H9 (cell line): Measurements from ENCODE around the gene MITF. TPM values are rescaled to one million over a fixed set of nuclear protein-coding genes. Genes with fewer than 3 reads are reported as not detected.

Experiments used
- DNase-seq: peaks from one replicate; pipeline ENCODE4 v3.0.0-alpha.2; 2017
- H2AFZ ChIP-seq: one replicate; pipeline ENCODE4 v1.6.1; 2013; ENCODE audit warnings: mild to moderate bottlenecking, low read length, control low read depth, moderate library complexity
- H2AK5ac ChIP-seq: 2 replicates; pipeline ENCODE4 v1.6.1; 2013; ENCODE audit warnings: low read length, control low read depth, mixed read lengths; ENCODE audit not compliant: insufficient read length
- H2BK120ac ChIP-seq: one replicate; pipeline ENCODE4 v1.6.1; 2013; ENCODE audit warnings: low read depth, mild to moderate bottlenecking, low read length, control low read depth, inconsistent platforms; ENCODE audit not compliant: poor library complexity, severe bottlenecking
- H2BK12ac ChIP-seq: 2 replicates; pipeline ENCODE4 v1.6.1; 2013; ENCODE audit warnings: low read length, control low read depth, mixed read lengths, low read depth; ENCODE audit not compliant: insufficient read length
- H2BK15ac ChIP-seq: 2 replicates; pipeline ENCODE4 v1.6.1; 2013; ENCODE audit warnings: low read depth, low read length, control low read depth
- H2BK20ac ChIP-seq: one replicate; pipeline ENCODE4 v1.6.1; 2013; ENCODE audit warnings: low read depth, mild to moderate bottlenecking, low read length, control low read depth, inconsistent platforms; ENCODE audit not compliant: poor library complexity, severe bottlenecking
- H2BK5ac ChIP-seq: 2 replicates; pipeline ENCODE4 v1.6.1; 2013; ENCODE audit warnings: low read length, control low read depth, mixed read lengths; ENCODE audit not compliant: insufficient read length
- H3K14ac ChIP-seq: 2 replicates; pipeline ENCODE4 v1.6.1; 2013; ENCODE audit warnings: low read length, control low read depth; ENCODE audit not compliant: insufficient read depth
- H3K18ac ChIP-seq: 2 replicates; pipeline ENCODE4 v1.6.1; 2013; ENCODE audit warnings: low read depth, mild to moderate bottlenecking, mixed read lengths, low read length, control low read depth; ENCODE audit not compliant: insufficient read length
- H3K23ac ChIP-seq: 2 replicates; pipeline ENCODE4 v1.6.1; 2013; ENCODE audit warnings: low read length, control low read depth, mixed read lengths, low read depth; ENCODE audit not compliant: insufficient read length
- H3K23me2 ChIP-seq: 2 replicates; pipeline ENCODE4 v1.6.1; 2013; ENCODE audit warnings: low read depth, mild to moderate bottlenecking, mixed read lengths, low read length, control low read depth; ENCODE audit not compliant: insufficient read length, poor library complexity, severe bottlenecking
- H3K27ac ChIP-seq: 2 replicates; pipeline ENCODE4 v1.5.1; 2013; ENCODE audit warnings: low read length, control low read depth, mixed read lengths, low read depth; ENCODE audit not compliant: insufficient read length
- H3K27me3 ChIP-seq: 2 replicates; pipeline ENCODE4 v1.6.1; 2013; ENCODE audit warnings: low read length, control low read depth, inconsistent platforms; ENCODE audit not compliant: insufficient read depth
- H3K4ac ChIP-seq: 2 replicates; pipeline ENCODE4 v1.6.1; 2013; ENCODE audit warnings: low read depth, mild to moderate bottlenecking, control low read depth, inconsistent platforms, low read length, moderate library complexity
- H3K4me1 ChIP-seq: 2 replicates; pipeline ENCODE4 v1.6.1; 2013; ENCODE audit warnings: low read length, control low read depth, inconsistent platforms; ENCODE audit not compliant: insufficient read depth
- H3K4me2 ChIP-seq: 2 replicates; pipeline ENCODE4 v1.6.1; 2013; ENCODE audit warnings: low read length, control low read depth, mixed read lengths; ENCODE audit not compliant: insufficient read length, insufficient read depth
- H3K56ac ChIP-seq: 2 replicates; pipeline ENCODE4 v1.6.1; 2013; ENCODE audit warnings: low read depth, mild to moderate bottlenecking, mixed read lengths, low read length, control low read depth; ENCODE audit not compliant: insufficient read length
- H3K79me1 ChIP-seq: 2 replicates; pipeline ENCODE4 v1.6.1; 2013; ENCODE audit warnings: low read depth, mild to moderate bottlenecking, moderate library complexity, low read length, control low read depth, inconsistent platforms; ENCODE audit not compliant: insufficient read depth, poor library complexity, severe bottlenecking
- H3K79me2 ChIP-seq: 2 replicates; pipeline ENCODE4 v1.6.1; 2013; ENCODE audit warnings: low read length, control low read depth, inconsistent platforms; ENCODE audit not compliant: insufficient read depth
- H3K9ac ChIP-seq: 2 replicates; pipeline ENCODE4 v1.6.1; 2013; ENCODE audit warnings: low read length, control low read depth, mixed read lengths; ENCODE audit not compliant: insufficient read length; ENCODE audit errors: extremely low read depth
- H3K9me3 ChIP-seq: one replicate; pipeline ENCODE4 v1.6.1; 2013; ENCODE audit warnings: low read depth, low read length, inconsistent platforms; ENCODE audit not compliant: control insufficient read depth
- H3T11ph ChIP-seq: one replicate; pipeline ENCODE4 v1.6.1; 2013; ENCODE audit warnings: mild to moderate bottlenecking, low read length, control low read depth, inconsistent platforms
- H4K20me1 ChIP-seq: one replicate; pipeline ENCODE4 v1.6.1; 2013; ENCODE audit not compliant: control insufficient read depth, insufficient read length, insufficient read depth
- H4K5ac ChIP-seq: 2 replicates; pipeline ENCODE4 v1.6.1; 2013; ENCODE audit warnings: low read depth, mild to moderate bottlenecking, mixed read lengths, low read length, control low read depth; ENCODE audit not compliant: insufficient read length
- H4K8ac ChIP-seq: replicated peaks from 2 replicates; pipeline ENCODE4 v1.6.1; 2013; ENCODE audit warnings: low read length, control low read depth, mixed read lengths, low read depth; ENCODE audit not compliant: insufficient read length
- H4K91ac ChIP-seq: 2 replicates; pipeline ENCODE4 v1.6.1; 2013; ENCODE audit warnings: low read depth, mild to moderate bottlenecking, moderate library complexity, mixed read lengths, low read length, control low read depth; ENCODE audit not compliant: insufficient read length
- H3K27ac Mint-ChIP-seq, 3 experiments: 2 replicates in 2 of 3; 3 replicates in 1 of 3; pipeline ENCODE4 v1.8.0; 2020 to 2021; ENCODE audit warnings: mixed read lengths in 3 of 3, mild to moderate bottlenecking in 1 of 3, moderate library complexity in 1 of 3
- H3K27me3 Mint-ChIP-seq: 2 replicates; pipeline ENCODE4 v1.8.0; 2021; ENCODE audit warnings: low read depth, mild to moderate bottlenecking, moderate library complexity, mixed read lengths
- H3K36me3 Mint-ChIP-seq, 3 experiments: 2 replicates in 2 of 3; 3 replicates in 1 of 3; pipeline ENCODE4 v1.8.0; 2020 to 2021; ENCODE audit warnings: low read depth in 3 of 3, mixed read lengths in 3 of 3; ENCODE audit not compliant: insufficient read depth in 1 of 3
- H3K4me1 Mint-ChIP-seq, 2 experiments: 2 replicates each; pipeline ENCODE4 v1.8.0; 2020; ENCODE audit warnings: mixed read lengths in 2 of 2
- H3K4me3 Mint-ChIP-seq, 2 experiments: 2 replicates in 1 of 2; 3 replicates in 1 of 2; pipeline ENCODE4 v1.8.0; 2020 to 2021; ENCODE audit warnings: mild to moderate bottlenecking in 2 of 2, mixed read lengths in 2 of 2, moderate library complexity in 1 of 2
- H3K9me3 Mint-ChIP-seq, 2 experiments: 2 replicates in 1 of 2; 3 replicates in 1 of 2; pipeline ENCODE4 v1.8.0; 2020; ENCODE audit warnings: mild to moderate bottlenecking in 2 of 2, mixed read lengths in 2 of 2, moderate library complexity in 1 of 2
- CTCF ChIP-seq: fragments of 200-600 bp; sonication (generic); conservative IDR thresholded peaks from 3 replicates; pipeline ENCODE4 v1.8.0; 2021; ENCODE audit warnings: antibody characterized with exemption, mild to moderate bottlenecking
- WGBS: extraction: QIAGEN DNeasy Blood & Tissue Kit; methylation state at CpG from one replicate; pipeline ENCODE4 v1.1.7; 2013; ENCODE audit warnings: missing lambda C conversion rate, low lambda C conversion rate, mixed read lengths; ENCODE audit not compliant: insufficient read length; ENCODE audit errors: extremely low coverage; 5-methylcytosine and 5-hydroxymethylcytosine counted together
- total RNA-seq: library from RNA; stranded (reverse); gene quantifications from 2 replicates; pipeline ENCODE4 v1.2.1, GENCODE V29; 2021

MITF gene
- total RNA-seq, 1 experiment from 2014 or later = 0.81 TPM

- Histone ChIP-seq H3K4ac (no peak overlapping the region), H3K18ac (no peak overlapping the region), H4K91ac (no peak overlapping the region), H2BK15ac (no peak overlapping the region), H3K79me1 (no peaks in the 10 kb centered on the region), H2BK120ac (no peak overlapping the region), H4K20me1 (no peaks in the 10 kb centered on the region), H2BK20ac (no peak overlapping the region), H3K56ac (no peak overlapping the region), H4K8ac (no peak overlapping the region), H2AFZ (no peak overlapping the region), H3K4me1 (no peaks in the 10 kb centered on the region), H2BK5ac (no peak overlapping the region), H2BK12ac (no peak overlapping the region), H3T11ph (no peak overlapping the region), H3K9me3 (no peaks in the 10 kb centered on the region), H3K4me2 (no peak overlapping the region), H3K9ac (no peak overlapping the region), H2AK5ac (no peak overlapping the region), H3K14ac (no peak overlapping the region), H3K23me2 (no peaks in the 10 kb centered on the region), H4K5ac (no peak overlapping the region), H3K27me3 (peaks cover 3% of the 10 kb centered on the region; the same call in 1 of the 2 replicates), H3K27ac (no peak overlapping the region), H3K23ac (no peak overlapping the region), H3K79me2 (no peaks in the 10 kb centered on the region)
- Mint-ChIP-seq H3K27me3 (no peaks in the 10 kb centered on the region), H3K9me3 (no peaks in the 10 kb centered on the region), H3K36me3 (no peaks in the 10 kb centered on the region), H3K4me1 (peaks cover 3 to 5% of the 10 kb centered on the region in 2 experiments; a peak in 1 of 4 replicates), H3K27ac (no peak overlapping the region), H3K4me3 (no peak overlapping the region)
- WGBS = no CpG with 5 or more reads among the region's 1 CpG
- DNase-seq = no peak
- no peak for TF ChIP-seq CTCF
Measured at GRCh38 chr3:69901802-69902201, 162.5 kb downstream of the MITF start.
